Bronchial epithelial cell (primary cell): ENCODE data around the gene RAB40A. TPM values are rescaled to one million over a fixed set of nuclear protein-coding genes. Genes with fewer than 3 reads are reported as not detected.
"Not testable (repeated sequence)": the region's sequence is repeated elsewhere in the genome, so short reads cannot be mapped to it uniquely, and the experiment has no call there.

Experiments used
- DNase-seq: peaks from one replicate; pipeline ENCODE4 v3.0.0-alpha.2; 2010; ENCODE audit warnings: low read depth
- FAIRE-seq: peaks from 2 replicates; lab custom pipeline; 2011; peaks lifted over from hg19 to GRCh38; lab: Jason Lieb, UNC
- H3K27me3 ChIP-seq: 2 replicates; pipeline ENCODE4 v1.5.1; 2011; ENCODE audit warnings: low read length; ENCODE audit not compliant: control insufficient read depth, insufficient read depth
- H3K36me3 ChIP-seq: 2 replicates; pipeline ENCODE4 v1.5.1; 2011; ENCODE audit warnings: low read length; ENCODE audit not compliant: control insufficient read depth, insufficient read depth
- H3K4me3 ChIP-seq: 2 replicates; pipeline ENCODE4 v1.5.1; 2011; ENCODE audit warnings: mild to moderate bottlenecking, low read depth, low read length, control low read depth
- CTCF ChIP-seq: IDR thresholded peaks from 2 replicates; pipeline ENCODE4 v1.5.1; 2011; ENCODE audit warnings: mild to moderate bottlenecking, moderate library complexity, low read length, control low read depth, inconsistent platforms; ENCODE audit not compliant: insufficient read depth, severe bottlenecking
- total RNA-seq: library from RNA; depleted of rRNA; stranded (reverse); fragments of >200 nt; gene quantifications from 2 replicates; pipeline ENCODE4 v1.2.1, GENCODE V29; 2014

Gene RAB40A
- total RNA-seq, 1 donor from 2014 or later: under 0.01 TPM

- H3K4me3 ChIP-seq, H3K36me3 ChIP-seq, FAIRE-seq, H3K27me3 ChIP-seq: not testable (repeated sequence)
- peak; percentile 27 for TF ChIP-seq CTCF
- peak; percentile 22 for DNase-seq
Measured at GRCh38 chrX:103489733-103490132, 29.6 kb downstream of the RAB40A start.

GRCh38 chrX:103488794-103489193 is 30.5 kb downstream of the RAB40A start:
- no peak for DNase-seq
- Histone ChIP-seq H3K27me3 (no peaks in the 10 kb centered on the region), H3K36me3 (no peaks in the 10 kb centered on the region), H3K4me3 (no peak overlapping the region)
- TF ChIP-seq CTCF: no peak
- no peak for FAIRE-seq

- no peaks in the 10 kb centered on the region for H3K36me3 ChIP-seq
- DNase-seq: no peak
- peak; percentile 24 for TF ChIP-seq CTCF
- FAIRE-seq: no peak
- no peak overlapping the region for H3K4me3 ChIP-seq
- no peaks in the 10 kb centered on the region for H3K27me3 ChIP-seq
Measured at GRCh38 chrX:103488332-103488731, 31.0 kb downstream of the RAB40A start.

GRCh38 chrX:103483720-103484119 is 35.6 kb downstream of the RAB40A start:
- TF ChIP-seq CTCF: no peak
- Histone ChIP-seq H3K4me3 (no peak overlapping the region), H3K36me3 (no peaks in the 10 kb centered on the region), H3K27me3 (no peaks in the 10 kb centered on the region)
- no peak for FAIRE-seq
- no peak for DNase-seq

- no peaks in the 10 kb centered on the region for H3K27me3 ChIP-seq
- TF ChIP-seq CTCF: no peak
- FAIRE-seq (no peak), DNase-seq (no peak)
- no peaks in the 10 kb centered on the region for H3K36me3 ChIP-seq
- no peak overlapping the region for H3K4me3 ChIP-seq
Measured at GRCh38 chrX:103480526-103480925, 38.8 kb downstream of the RAB40A start.

- FAIRE-seq (no peak), DNase-seq (no peak)
- Histone ChIP-seq H3K4me3 (no peak overlapping the region), H3K36me3 (no peaks in the 10 kb centered on the region), H3K27me3 (no peaks in the 10 kb centered on the region)
- no peak for TF ChIP-seq CTCF
Measured at GRCh38 chrX:103477496-103477895, 41.8 kb downstream of the RAB40A start.
